HPDE6-E6E7 (cell line): ENCODE measurements around the gene YTHDC1.

Experiments used
- DNase-seq: peaks from one replicate; pipeline ENCODE4 v3.0.0; 2011; ENCODE audit warnings: missing footprints; ENCODE audit errors: extremely low spot score

Gene YTHDC1

DNA sequence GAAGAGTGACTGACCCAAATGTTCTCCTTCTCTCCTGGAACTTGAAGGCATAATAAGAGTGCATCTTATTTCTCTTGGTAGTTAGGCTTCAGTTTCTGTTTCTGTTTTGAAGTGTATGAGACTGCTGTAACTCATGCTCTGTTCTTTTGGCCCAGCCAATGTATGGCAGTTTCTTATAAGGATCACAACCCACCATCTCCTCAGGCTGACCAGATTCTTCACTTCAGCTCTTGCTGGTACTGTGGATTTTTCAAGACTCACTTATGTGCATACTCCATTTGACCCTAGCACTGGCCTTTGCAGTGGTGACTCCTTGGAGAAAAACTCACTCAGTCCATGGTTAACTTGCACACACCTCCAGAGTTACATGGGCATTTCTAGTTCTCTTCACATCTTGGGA lies 9.6 kb upstream of the YTHDC1 start:
- no peak for DNase-seq

GRCh38 chr4:68358988-68359387 lies 9.1 kb upstream of the YTHDC1 start:
- DNase-seq, result no peak

- no peak for DNase-seq
These were observed 2.9 kb upstream of the YTHDC1 start for GRCh38 chr4:68352791-68353190.

DNA sequence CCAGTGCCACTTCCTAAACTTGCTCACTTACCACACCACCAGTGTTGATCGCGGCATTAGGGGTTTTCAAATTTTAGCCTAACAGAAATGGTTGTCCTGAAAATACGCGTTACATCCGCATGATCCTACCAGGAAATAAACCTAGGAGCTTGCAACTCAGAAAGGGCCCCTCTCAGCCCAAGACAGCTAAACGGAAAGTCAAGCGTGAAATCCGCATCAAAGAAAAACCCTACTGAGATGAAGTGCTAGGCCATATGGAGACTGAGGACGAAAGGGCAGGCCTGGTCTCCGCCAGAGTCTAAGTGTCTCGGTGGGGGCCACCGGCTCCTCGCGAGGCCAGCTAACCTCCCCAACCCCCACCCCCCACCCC lies 626 bp downstream of the YTHDC1 start:
- DNase-seq, result no peak

DNA sequence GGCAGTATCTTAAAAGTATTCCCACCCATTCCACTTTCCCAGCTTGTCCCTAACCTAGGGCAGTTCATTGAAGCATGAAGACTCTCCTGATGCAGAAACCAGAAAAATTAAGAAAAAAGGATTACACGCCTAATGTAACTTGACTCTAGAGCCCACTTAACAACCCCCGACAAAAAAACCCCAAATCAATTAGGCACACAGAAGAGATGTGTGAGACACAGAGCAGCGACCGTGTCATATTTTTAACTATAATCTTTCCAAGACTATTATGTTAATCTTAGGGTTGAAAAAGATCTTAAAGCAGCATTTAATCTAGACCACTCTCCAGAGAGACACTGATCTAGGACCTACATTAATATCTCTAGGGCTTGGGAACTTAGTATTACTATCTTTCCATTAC lies 1.3 kb downstream of the YTHDC1 start:
- DNase-seq, result no peak

DNA sequence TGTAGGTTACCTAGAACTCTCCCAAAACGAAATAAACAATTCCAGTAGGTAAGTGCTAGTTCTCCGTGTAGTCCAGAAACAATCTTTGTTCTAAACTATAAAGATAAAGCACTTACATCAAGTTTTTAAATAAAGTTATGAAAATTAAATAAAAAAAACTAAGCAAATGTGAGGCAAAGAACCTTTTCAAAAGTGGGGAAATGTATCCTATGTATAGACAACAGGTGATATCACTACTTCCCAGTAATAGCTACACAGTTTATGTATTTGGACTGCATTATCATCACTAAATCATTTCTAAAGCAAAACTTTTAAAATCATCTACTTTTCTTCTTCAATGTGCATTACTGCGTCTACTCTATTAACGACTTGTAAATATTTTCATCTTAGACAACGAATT lies 2.0 kb downstream of the YTHDC1 start:
- DNase-seq, result no peak

- DNase-seq, result peak; percentile 46
These were observed 3.4 kb downstream of the YTHDC1 start for GRCh38 chr4:68346461-68346860.

DNA sequence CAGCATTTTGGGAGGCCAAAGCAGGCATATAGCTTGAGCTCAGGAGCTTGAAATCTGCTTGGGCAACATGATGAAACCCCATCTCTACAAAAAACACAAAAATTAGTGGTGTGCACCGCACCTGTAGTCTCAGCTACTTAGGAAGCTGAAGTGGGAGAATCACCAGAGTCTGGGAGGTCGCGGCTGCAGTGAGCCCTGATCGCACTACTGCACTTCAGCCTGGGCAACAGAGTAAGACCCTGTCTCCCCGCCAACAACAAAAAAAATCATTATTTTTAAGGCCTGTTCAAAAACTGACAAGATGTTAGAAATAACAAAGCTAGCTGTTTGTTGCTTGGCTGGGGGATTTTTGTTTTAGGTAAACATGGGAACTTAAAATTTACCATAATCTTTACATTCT lies 5.1 kb downstream of the YTHDC1 start:
- DNase-seq, result no peak

DNA sequence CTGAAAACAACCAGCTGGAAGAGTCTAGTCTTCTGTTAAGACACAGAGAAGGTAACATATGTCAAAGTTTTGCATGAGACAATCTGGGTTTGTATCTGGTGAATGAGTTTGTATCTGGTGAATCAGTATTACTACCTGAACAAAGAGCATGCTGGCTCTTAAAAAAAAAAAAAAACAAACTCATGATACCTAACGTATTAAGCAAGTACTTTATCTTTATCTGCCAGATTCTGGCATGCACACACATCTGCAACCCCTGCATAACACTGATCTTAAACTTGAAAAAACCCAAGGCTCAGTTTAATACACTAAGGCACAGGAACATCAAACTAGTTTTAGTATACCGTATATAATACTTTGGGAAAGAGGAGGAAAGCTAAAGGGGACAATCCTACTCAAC lies 5.8 kb downstream of the YTHDC1 start:
- DNase-seq, result no peak

GRCh38 chr4:68342134-68342533 lies 7.8 kb downstream of the YTHDC1 start:
- peak; percentile 48 for DNase-seq

DNA sequence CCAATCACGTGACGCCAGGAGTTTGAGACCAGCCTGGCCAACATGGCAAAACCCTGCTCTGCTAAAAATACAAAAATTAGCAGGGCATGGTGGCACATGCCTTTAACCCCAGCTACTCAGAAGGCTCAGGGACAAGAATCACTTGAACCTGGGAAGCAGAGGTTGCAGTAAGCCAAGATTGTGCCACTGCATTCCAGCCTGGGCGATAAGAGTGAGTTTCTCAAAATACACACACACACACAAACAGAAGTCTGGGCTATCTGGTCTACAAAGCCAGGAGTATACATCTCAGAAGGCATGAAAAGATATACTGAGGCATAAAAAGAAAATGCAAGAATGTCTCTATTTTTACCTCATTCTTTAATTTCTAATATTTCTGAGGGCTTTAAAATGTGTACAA lies 11.3 kb downstream of the YTHDC1 start:
- DNase-seq, result no peak

GRCh38 chr4:68337522-68337921 lies 12.4 kb downstream of the YTHDC1 start:
- DNase-seq, result no peak

DNA sequence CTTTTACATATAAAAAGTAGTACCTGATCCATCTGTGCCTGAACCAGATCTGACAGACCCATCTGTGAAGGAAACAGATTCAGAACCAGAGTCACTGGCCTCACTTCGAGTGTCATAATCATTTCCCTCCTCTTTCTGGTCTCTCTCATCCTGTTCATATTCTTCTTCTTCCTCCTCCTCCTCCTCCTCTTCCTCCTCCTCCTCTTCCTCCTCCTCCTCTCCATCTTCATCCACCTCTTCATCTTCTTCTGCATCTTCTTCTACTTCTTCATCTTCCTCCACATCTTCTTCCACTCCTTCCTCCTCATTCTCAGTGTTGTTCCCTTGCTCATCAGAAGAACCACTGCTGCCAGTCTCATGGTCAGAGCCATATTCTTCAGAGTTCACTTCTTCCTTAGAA lies 12.9 kb downstream of the YTHDC1 start:
- no peak for DNase-seq

GRCh38 chr4:68336530-68336929 lies 13.4 kb downstream of the YTHDC1 start:
- no peak for DNase-seq

GRCh38 chr4:68326141-68326540 lies 23.7 kb downstream of the YTHDC1 start:
- DNase-seq, result no peak

DNA sequence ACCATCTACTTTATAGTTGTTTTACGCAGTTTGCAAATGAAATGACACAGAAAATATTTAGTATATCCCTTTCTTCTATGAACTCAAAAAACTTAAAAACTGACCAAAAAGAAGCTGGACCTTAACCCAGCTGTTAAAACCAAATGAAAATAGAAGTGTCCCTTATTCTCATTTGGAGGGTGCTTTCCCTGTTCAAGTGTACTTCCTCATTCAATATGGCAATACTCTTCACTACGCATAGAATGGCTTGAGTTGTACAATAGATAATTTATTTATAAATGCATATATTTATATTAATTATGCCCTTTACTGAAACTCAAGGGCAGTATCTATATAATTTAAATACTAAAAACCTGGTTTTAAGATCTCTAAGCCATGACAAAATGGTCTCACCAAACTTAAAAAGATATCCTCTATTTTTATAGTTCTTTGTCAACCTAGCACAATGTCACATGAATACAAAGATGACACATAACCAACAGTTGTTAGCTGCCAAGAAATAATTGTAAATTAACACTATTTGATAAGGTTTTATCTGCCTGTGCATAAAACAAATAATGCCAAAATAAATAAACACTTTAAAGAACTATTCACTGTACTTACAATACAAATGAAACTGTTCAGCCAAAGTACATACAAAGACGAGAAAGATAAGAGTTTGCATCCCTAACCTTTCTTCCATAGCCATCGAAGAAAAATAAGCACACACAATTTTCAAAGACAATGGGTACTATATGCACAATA lies 25.2 kb downstream of the YTHDC1 start:
- DNase-seq, result no peak

GRCh38 chr4:68319040-68319439 lies 30.9 kb downstream of the YTHDC1 start:
- DNase-seq, result no peak

DNA sequence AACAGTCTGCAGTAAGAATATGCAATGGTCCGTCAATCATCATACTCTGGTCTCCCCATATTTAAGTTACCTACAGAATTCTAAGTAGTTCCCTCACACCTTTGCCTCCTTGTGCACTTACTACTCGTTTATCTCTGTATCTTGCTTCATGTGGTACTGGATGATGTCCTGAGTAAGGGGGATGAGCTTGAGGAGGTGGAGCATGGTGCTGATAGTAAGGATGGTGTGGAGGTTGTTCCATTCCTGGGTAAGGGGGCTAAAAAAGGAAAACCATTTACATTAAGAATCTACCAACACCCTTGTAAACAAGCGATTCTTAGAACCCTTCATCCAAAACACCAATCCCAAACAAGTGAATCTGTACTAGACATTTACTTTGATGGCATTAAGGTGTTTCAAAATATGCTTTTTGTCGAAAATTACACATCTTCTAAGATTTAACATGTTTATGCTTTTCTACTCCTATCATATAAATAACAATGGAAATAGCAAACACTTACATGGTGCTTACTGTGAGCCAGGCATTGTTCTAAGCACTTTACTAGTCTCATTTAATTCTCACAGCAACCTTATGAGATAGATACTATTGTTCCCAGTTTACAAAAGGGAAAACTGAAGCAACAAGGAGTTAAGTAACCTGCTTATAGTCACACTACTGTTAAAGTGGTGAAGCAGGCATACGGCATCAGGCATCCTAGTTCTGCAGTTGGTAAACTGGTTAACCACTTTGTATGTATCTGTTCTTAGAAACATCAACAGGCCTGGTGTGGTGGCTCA lies 33.5 kb downstream of the YTHDC1 start:
- no peak for DNase-seq

DNA sequence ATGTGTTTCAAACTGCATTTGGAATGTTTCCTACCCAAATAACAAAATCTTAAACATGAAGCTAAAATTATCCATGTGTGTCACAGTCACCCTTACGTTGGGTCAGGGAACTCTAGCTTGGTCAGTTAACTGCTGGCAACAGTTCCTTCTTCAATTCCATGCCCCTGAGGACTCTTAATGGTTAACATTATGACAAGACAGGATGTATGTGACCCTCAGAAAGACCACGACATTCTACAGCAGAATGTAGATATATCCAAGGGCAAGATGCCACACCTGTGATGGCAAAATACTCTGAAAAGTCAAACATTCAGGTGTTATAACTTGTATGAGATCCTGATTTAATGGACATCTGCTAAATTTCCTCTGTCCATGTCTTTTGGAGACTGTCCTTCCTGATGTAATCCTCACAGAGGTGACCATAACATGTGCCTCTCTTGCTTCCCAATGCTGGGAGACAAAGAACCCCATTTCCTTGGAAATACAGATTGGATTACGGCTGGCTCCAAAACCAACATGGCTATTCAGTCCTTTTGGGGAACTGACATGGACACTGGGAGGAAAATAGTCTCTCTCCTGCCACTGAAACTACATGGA lies 39.1 kb downstream of the YTHDC1 start:
- no peak for DNase-seq

- no peak for DNase-seq
These were observed 45.2 kb downstream of the YTHDC1 start for GRCh38 chr4:68304731-68305130.

- no peak for DNase-seq
These were observed 50.1 kb downstream of the YTHDC1 start for GRCh38 chr4:68299492-68300457.

GRCh38 chr4:68297137-68297536 lies 52.8 kb downstream of the YTHDC1 start:
- no peak for DNase-seq
